ENCODE measurements around the gene RGS4. TPM values are rescaled to one million over a fixed set of nuclear protein-coding genes. Genes with fewer than 3 reads are reported as not detected.

Gene RGS4
- total RNA-seq = 10 to 100 TPM in 2 of 4 donors, 1 to 10 TPM in 2; 3.2 to 44.1 (median 20.4) TPM

DNA sequence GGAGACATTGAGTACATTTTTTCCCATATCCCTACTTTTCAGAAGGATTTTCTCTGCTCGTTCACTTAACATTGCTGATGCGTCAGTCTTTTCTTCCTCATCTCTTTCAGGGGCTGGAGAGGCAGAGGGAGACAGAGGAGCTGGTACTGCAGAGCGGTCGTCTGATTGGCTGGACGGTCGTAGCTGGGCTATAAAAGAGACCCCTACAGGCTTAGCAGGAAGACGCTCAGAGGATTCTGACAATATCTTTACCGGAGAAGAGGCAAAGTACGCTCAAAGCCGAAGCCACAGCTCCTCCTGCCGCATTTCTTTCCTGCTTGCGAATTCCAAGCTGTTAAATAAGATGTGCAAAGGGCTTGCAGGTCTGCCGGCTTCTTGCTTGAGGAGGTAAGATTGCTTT is at the start of gene RGS4:
TSS of gene RGS4 (plus strand) at position 220 of the 400 bp plus-strand sequence. CDS start at position 344, 124 bp downstream.
- DNase-seq (ENCODE audit: low spot score) = no peak
- peak; percentile 92 for ATAC-seq (ENCODE audit: low FRiP score)
- TF ChIP-seq, protein P1, sequence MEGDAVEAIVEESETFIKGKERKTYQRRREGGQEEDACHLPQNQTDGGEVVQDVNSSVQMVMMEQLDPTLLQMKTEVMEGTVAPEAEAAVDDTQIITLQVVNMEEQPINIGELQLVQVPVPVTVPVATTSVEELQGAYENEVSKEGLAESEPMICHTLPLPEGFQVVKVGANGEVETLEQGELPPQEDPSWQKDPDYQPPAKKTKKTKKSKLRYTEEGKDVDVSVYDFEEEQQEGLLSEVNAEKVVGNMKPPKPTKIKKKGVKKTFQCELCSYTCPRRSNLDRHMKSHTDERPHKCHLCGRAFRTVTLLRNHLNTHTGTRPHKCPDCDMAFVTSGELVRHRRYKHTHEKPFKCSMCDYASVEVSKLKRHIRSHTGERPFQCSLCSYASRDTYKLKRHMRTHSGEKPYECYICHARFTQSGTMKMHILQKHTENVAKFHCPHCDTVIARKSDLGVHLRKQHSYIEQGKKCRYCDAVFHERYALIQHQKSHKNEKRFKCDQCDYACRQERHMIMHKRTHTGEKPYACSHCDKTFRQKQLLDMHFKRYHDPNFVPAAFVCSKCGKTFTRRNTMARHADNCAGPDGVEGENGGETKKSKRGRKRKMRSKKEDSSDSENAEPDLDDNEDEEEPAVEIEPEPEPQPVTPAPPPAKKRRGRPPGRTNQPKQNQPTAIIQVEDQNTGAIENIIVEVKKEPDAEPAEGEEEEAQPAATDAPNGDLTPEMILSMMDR (IDR thresholded peaks at IDR 0.05) = no peak

DNA sequence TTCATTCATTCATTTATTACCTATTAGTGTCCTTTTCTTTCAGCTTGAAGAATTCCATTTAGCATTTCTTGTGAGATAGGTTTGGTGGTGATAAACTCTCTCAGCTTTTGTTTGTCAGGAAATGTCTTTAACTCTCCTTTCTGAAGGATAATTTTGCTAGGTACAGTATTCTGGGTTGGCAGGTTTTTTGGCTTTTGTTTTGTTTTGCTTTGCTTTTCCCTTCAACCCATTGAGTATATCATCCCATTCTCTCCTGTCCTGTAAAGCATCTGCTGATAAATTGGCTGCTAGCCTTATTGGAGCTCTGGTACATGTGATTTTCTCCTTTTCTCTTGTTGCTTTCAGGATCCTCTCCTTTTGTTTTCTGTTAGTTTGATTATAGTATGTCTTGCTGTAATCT is 47.0 kb upstream of the RGS4 start:
- TF ChIP-seq, protein P1 (IDR thresholded peaks at IDR 0.05) = no peak
- ATAC-seq (ENCODE audit: low FRiP score) (no peak), DNase-seq (ENCODE audit: low spot score) (no peak)

DNA sequence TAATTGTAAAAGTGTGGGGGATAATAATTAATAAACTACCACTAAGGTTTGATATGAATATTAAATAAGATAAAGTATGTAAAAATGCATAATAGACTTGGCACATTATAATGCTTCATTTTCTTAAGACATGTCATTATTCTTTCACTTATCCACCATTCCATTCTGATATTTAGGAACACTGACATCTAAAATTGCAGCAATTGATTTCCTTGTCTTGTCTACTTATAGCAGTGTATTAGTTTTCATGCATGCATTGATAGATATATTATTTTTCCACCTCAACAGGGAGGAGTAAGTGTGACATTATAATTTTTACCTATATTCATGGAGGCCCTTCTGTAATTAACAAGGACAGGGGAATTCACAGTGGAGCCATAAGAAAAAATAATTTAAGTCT is 41.6 kb upstream of the RGS4 start:
- TF ChIP-seq, protein P1 (IDR thresholded peaks at IDR 0.05) = no peak
- ATAC-seq (ENCODE audit: low FRiP score) = no peak
- DNase-seq (ENCODE audit: low spot score) = no peak

DNA sequence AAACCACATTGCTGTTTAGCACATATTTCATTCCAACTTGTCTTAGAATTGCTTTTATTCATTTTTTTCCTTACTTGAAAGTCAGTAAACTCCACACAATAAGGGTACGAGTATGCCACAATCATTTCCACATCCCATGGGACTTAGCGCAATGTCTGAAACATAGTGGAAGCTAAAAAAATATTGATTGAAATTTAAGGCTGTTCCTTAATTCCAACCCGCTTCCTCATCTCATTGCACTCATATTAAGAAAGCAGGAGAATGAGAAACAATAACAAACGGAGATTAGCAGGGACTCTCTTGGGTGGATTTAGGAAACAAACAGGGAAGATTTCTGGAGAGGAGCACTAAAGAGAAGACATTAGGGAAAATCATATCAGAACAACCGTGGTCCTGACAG is 39.3 kb upstream of the RGS4 start:
- TF ChIP-seq, protein P1 (IDR thresholded peaks at IDR 0.05) = no peak
- ATAC-seq (ENCODE audit: low FRiP score) = no peak
- no peak for DNase-seq (ENCODE audit: low spot score)

- ATAC-seq (ENCODE audit: low FRiP score) (peak; percentile 96), DNase-seq (ENCODE audit: low spot score) (no peak)
- TF ChIP-seq, protein P1 (IDR thresholded peaks at IDR 0.05) = no peak
Measured at GRCh38 chr1:163035446-163036249, 33.5 kb upstream of the RGS4 start.

GRCh38 chr1:163036671-163037070 is 32.5 kb upstream of the RGS4 start:
- DNase-seq (ENCODE audit: low spot score) (no peak), ATAC-seq (ENCODE audit: low FRiP score) (no peak)
- TF ChIP-seq, protein P1 (IDR thresholded peaks at IDR 0.05) = no peak

Measured in omental fat pad (tissue), 4 donors.